Astrocyte (in vitro differentiated cells and primary cell): Measurements from ENCODE around the gene RNU5B-1. TPM values are rescaled to one million over a fixed set of nuclear protein-coding genes. Genes with fewer than 3 reads are reported as not detected.

Experiments
- DNase-seq: peaks from one replicate; pipeline ENCODE4 v3.0.0-alpha.2; 2010; ENCODE audit warnings: low read depth
- FAIRE-seq: peaks from 2 replicates; lab custom pipeline; 2011; peaks lifted over from hg19 to GRCh38; lab: Jason Lieb, UNC
- H2AFZ ChIP-seq: 2 replicates; pipeline ENCODE4 v1.6.0; 2012; ENCODE audit warnings: low read depth, low read length, inconsistent platforms
- H3K27ac ChIP-seq: 2 replicates; pipeline ENCODE4 v1.5.1; 2011; ENCODE audit warnings: low read depth, low read length, inconsistent platforms
- H3K27me3 ChIP-seq: 2 replicates; pipeline ENCODE4 v1.6.0; 2011; ENCODE audit warnings: low read length, inconsistent platforms; ENCODE audit not compliant: insufficient read depth
- H3K36me3 ChIP-seq: 2 replicates; pipeline ENCODE4 v1.5.1; 2011; ENCODE audit warnings: low read length, inconsistent platforms; ENCODE audit not compliant: insufficient read depth
- H3K4me1 ChIP-seq: 2 replicates; pipeline ENCODE4 v1.5.1; 2011; ENCODE audit warnings: low read length, inconsistent platforms; ENCODE audit not compliant: insufficient read depth
- H3K4me2 ChIP-seq: 2 replicates; pipeline ENCODE4 v1.6.0; 2012; ENCODE audit warnings: low read length, inconsistent platforms
- H3K4me3 ChIP-seq: 2 replicates; pipeline ENCODE4 v1.5.1; 2011; ENCODE audit warnings: low read depth, mild to moderate bottlenecking, low read length, inconsistent platforms; ENCODE audit not compliant: insufficient read depth
- H3K79me2 ChIP-seq: 2 replicates; pipeline ENCODE4 v1.6.0; 2012; ENCODE audit warnings: mild to moderate bottlenecking, low read length, inconsistent platforms; ENCODE audit not compliant: insufficient read depth
- H3K9ac ChIP-seq: 2 replicates; pipeline ENCODE4 v1.6.0; 2012; ENCODE audit warnings: mild to moderate bottlenecking, low read length, inconsistent platforms
- H3K9me3 ChIP-seq: 2 replicates; pipeline ENCODE4 v1.5.1; 2012; ENCODE audit warnings: low read depth, mild to moderate bottlenecking, low read length, inconsistent platforms; ENCODE audit not compliant: insufficient read depth
- H4K20me1 ChIP-seq: 2 replicates; pipeline ENCODE4 v1.6.0; 2012; ENCODE audit warnings: low read length, inconsistent platforms; ENCODE audit not compliant: insufficient read depth
- H3K27ac Mint-ChIP-seq: one replicate; pipeline ENCODE4 v1.8.0; 2021; ENCODE audit warnings: mild to moderate bottlenecking, mixed read lengths; ENCODE audit not compliant: unreplicated experiment
- H3K27me3 Mint-ChIP-seq: one replicate; pipeline ENCODE4 v1.8.0; 2021; ENCODE audit warnings: low read depth, mixed read lengths; ENCODE audit not compliant: unreplicated experiment
- H3K36me3 Mint-ChIP-seq: one replicate; pipeline ENCODE4 v1.8.0; 2021; ENCODE audit warnings: low read depth, mixed read lengths; ENCODE audit not compliant: unreplicated experiment
- H3K4me1 Mint-ChIP-seq: one replicate; pipeline ENCODE4 v1.8.0; 2021; ENCODE audit warnings: low read depth, mixed read lengths; ENCODE audit not compliant: unreplicated experiment
- H3K4me3 Mint-ChIP-seq: one replicate; pipeline ENCODE4 v1.8.0; 2021; ENCODE audit warnings: mild to moderate bottlenecking, moderate library complexity, mixed read lengths; ENCODE audit not compliant: unreplicated experiment
- H3K9me3 Mint-ChIP-seq: one replicate; pipeline ENCODE4 v1.8.0; 2021; ENCODE audit warnings: mild to moderate bottlenecking, mixed read lengths; ENCODE audit not compliant: unreplicated experiment
- EZH2 ChIP-seq: IDR thresholded peaks from 2 replicates; pipeline ENCODE4 v1.6.1; 2012; ENCODE audit warnings: mild to moderate bottlenecking, low read length, inconsistent platforms; ENCODE audit not compliant: insufficient read depth
- total RNA-seq: library from RNA; stranded (reverse); gene quantifications from 2 replicates; pipeline ENCODE4 v1.2.1, GENCODE V29; 2021
- TF ChIP-seq, protein P1 (sequence below): IDR thresholded peaks from 2 replicates; pipeline ENCODE4 v1.5.1; 2011; ENCODE audit warnings: low read depth, mild to moderate bottlenecking, inconsistent platforms, low read length, moderate library complexity; ENCODE audit not compliant: insufficient read depth

Gene RNU5B-1
- total RNA-seq, 1 donor from 2014 or later, result 11.7 TPM

DNA sequence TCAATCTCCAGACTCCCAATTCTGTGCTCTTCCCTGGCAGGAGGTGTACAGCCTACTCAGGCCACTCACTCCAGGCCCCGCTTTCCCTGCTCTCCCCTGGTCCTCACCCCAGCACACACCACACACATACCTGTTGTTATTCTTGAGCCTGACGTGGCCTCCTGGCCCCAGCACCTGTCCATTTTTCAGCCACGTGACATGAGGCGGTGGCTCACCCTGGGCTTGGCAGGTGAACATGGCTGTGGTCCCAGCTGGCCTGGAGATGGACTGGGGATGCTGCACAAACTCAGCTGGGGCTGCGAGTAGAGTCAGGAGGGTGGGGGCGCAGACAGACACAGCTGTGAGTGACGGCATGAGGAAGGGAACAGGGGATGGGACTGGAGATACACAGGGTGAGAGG is 27.3 kb downstream of the RNU5B-1 start:
- peaks cover 32% of the 10 kb centered on the region for H3K27me3 Mint-ChIP-seq
- H2AFZ ChIP-seq, result no peak overlapping the region
- H3K27ac Mint-ChIP-seq, result no peak overlapping the region
- no peak overlapping the region for H3K9ac ChIP-seq
- TF ChIP-seq, protein P1, sequence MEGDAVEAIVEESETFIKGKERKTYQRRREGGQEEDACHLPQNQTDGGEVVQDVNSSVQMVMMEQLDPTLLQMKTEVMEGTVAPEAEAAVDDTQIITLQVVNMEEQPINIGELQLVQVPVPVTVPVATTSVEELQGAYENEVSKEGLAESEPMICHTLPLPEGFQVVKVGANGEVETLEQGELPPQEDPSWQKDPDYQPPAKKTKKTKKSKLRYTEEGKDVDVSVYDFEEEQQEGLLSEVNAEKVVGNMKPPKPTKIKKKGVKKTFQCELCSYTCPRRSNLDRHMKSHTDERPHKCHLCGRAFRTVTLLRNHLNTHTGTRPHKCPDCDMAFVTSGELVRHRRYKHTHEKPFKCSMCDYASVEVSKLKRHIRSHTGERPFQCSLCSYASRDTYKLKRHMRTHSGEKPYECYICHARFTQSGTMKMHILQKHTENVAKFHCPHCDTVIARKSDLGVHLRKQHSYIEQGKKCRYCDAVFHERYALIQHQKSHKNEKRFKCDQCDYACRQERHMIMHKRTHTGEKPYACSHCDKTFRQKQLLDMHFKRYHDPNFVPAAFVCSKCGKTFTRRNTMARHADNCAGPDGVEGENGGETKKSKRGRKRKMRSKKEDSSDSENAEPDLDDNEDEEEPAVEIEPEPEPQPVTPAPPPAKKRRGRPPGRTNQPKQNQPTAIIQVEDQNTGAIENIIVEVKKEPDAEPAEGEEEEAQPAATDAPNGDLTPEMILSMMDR, result no peak
- TF ChIP-seq EZH2, result no peak
- no peaks in the 10 kb centered on the region for H3K9me3 ChIP-seq
- H3K27ac ChIP-seq, result no peak overlapping the region
- peaks cover 9% of the 10 kb centered on the region for H3K4me1 Mint-ChIP-seq
- H3K36me3 ChIP-seq, result no peaks in the 10 kb centered on the region
- H3K27me3 ChIP-seq, result peaks cover 16% of the 10 kb centered on the region
- H3K4me2 ChIP-seq, result no peak overlapping the region
- DNase-seq (no peak), FAIRE-seq (no peak)
- H4K20me1 ChIP-seq, result no peaks in the 10 kb centered on the region
- H3K4me1 ChIP-seq, result no peaks in the 10 kb centered on the region
- H3K4me3 ChIP-seq, result no peak overlapping the region
- H3K9me3 Mint-ChIP-seq, result no peaks in the 10 kb centered on the region
- H3K4me3 Mint-ChIP-seq, result no peak overlapping the region
- no peaks in the 10 kb centered on the region for H3K79me2 ChIP-seq
- H3K36me3 Mint-ChIP-seq, result peaks cover 9% of the 10 kb centered on the region

DNA sequence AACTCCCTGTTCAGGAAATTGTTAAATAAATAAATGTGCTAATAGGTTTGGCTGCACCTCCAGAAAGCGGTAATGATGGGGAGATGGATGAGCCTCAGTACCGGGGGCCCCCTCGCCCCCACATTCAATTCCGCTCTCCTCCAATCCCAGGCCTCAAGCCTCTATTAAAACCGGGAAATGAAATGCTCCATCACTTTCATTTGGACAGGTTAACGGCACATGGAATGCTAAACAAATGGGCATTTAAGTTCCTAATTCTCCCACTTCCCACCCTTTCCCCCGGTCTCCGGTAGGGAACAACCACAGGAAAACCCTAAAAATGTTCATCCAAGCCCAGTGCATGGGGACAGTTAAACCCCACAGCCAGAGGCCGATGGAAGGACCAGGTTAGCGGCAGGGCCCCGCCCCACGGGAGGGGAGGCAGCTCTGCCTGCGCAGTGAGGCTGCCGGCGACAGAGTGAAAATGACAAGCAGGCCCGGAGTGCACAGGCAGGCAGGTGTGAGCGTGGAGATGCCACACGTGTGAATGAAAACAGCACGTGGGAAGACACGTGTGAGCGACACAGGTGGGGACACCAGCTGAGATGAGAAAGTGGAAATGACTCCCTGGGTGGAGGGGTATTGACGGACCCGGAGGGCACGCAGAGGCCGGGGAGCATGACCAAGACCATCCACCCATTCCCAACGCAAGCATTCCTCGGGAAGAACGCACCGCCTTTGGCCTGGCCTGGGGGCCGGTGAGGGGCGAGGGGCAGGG is 28.1 kb downstream of the RNU5B-1 start:
- Mint-ChIP-seq H3K4me1 (peaks cover 9% of the 10 kb centered on the region), H3K27me3 (peaks cover 32% of the 10 kb centered on the region), H3K9me3 (no peaks in the 10 kb centered on the region), H3K4me3 (no peak overlapping the region), H3K27ac (no peak overlapping the region), H3K36me3 (peaks cover 9% of the 10 kb centered on the region)
- FAIRE-seq (no peak), DNase-seq (no peak)
- no peaks in the 10 kb centered on the region for H3K36me3 ChIP-seq
- no peak overlapping the region for H3K9ac ChIP-seq
- H4K20me1 ChIP-seq, result no peaks in the 10 kb centered on the region
- no peaks in the 10 kb centered on the region for H3K9me3 ChIP-seq
- H3K27me3 ChIP-seq, result peaks cover 16% of the 10 kb centered on the region
- no peak overlapping the region for H3K27ac ChIP-seq
- no peak overlapping the region for H3K4me3 ChIP-seq
- no peaks in the 10 kb centered on the region for H3K4me1 ChIP-seq
- no peak overlapping the region for H3K4me2 ChIP-seq
- TF ChIP-seq, protein P1, result no peak
- no peak for TF ChIP-seq EZH2
- H2AFZ ChIP-seq, result no peak overlapping the region
- no peaks in the 10 kb centered on the region for H3K79me2 ChIP-seq

DNA sequence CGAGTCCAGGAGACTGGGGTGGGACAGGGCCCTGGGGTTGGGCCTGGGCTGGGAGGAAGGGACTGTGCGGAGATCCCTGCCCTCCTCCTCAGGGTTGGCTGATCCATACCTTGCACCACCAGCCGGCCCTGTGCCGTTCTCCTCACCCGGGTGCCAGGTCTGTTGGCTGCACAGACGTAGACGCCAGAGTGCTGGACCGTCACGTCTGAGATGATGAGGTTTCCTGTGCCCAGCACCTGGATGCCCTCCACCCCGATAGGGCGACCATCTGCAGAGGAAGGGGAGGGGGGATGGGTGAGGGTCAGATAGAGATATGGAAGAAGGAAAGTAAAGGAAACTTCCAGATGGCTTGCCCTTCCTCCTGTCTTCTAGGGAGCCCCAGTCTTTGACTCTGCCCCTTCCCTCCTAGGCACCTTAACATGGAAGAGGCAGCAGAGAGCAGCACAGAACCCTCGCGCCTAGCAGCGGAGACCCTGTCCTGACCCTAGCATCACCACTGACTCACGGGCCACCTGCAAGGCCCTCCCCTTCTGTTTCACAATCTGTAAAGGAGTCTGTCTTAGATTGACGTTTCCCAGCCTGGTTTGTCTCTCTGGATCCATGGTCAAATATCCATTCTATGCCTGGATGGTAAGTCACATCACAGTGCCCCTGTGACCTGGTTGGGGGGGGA is 28.8 kb downstream of the RNU5B-1 start:
- H3K4me1 Mint-ChIP-seq, result peaks cover 7% of the 10 kb centered on the region

More for the DNA sequence above, 28.8 kb downstream of the RNU5B-1 start:
- no peak overlapping the region for H3K27ac ChIP-seq
- H3K36me3 Mint-ChIP-seq, result peaks cover 5% of the 10 kb centered on the region
- H4K20me1 ChIP-seq, result no peaks in the 10 kb centered on the region
- FAIRE-seq (no peak), DNase-seq (no peak)
- no peaks in the 10 kb centered on the region for H3K4me1 ChIP-seq
- no peaks in the 10 kb centered on the region for H3K36me3 ChIP-seq
- H3K4me2 ChIP-seq, result no peak overlapping the region
- no peaks in the 10 kb centered on the region for H3K9me3 Mint-ChIP-seq
- no peaks in the 10 kb centered on the region for H3K79me2 ChIP-seq
- H3K4me3 ChIP-seq, result no peak overlapping the region
- no peaks in the 10 kb centered on the region for H3K9me3 ChIP-seq
- no peak for TF ChIP-seq EZH2
- TF ChIP-seq, protein P1, result no peak
- peaks cover 28% of the 10 kb centered on the region for H3K27me3 Mint-ChIP-seq
- no peak overlapping the region for H2AFZ ChIP-seq
- H3K4me3 Mint-ChIP-seq, result no peak overlapping the region
- no peak overlapping the region for H3K9ac ChIP-seq
- H3K27me3 ChIP-seq, result peaks cover 18% of the 10 kb centered on the region
- H3K27ac Mint-ChIP-seq, result peak overlapping the region; percentile 18
